Gastrocnemius medialis (tissue), 4 donors: ENCODE data around the gene SMARCA4.

Experiments used
- POLR2A ChIP-seq, 2 donors: fragments of 450-650 bp; IDR thresholded peaks; one replicate each; pipeline ENCODE4 v1.6.1; 2017; ENCODE audit warnings: antibody characterized with exemption in 2 of 2, mild to moderate bottlenecking in 2 of 2, moderate library complexity in 2 of 2
- TF ChIP-seq, protein P1 (sequence below), 5 experiments: fragments of 450-650 bp in 3 of 5; fragments of 200-600 bp in 2 of 5; sonication (generic) in 2 of 5; IDR thresholded peaks in 4 of 5; conservative IDR thresholded peaks in 1 of 5; 1 replicate in 4 of 5; 2 replicates in 1 of 5; pipeline ENCODE4 v1.5.1; 2016 to 2019; ENCODE audit warnings: antibody characterized with exemption in 5 of 5, mild to moderate bottlenecking in 3 of 5, moderate library complexity in 3 of 5

DNA sequence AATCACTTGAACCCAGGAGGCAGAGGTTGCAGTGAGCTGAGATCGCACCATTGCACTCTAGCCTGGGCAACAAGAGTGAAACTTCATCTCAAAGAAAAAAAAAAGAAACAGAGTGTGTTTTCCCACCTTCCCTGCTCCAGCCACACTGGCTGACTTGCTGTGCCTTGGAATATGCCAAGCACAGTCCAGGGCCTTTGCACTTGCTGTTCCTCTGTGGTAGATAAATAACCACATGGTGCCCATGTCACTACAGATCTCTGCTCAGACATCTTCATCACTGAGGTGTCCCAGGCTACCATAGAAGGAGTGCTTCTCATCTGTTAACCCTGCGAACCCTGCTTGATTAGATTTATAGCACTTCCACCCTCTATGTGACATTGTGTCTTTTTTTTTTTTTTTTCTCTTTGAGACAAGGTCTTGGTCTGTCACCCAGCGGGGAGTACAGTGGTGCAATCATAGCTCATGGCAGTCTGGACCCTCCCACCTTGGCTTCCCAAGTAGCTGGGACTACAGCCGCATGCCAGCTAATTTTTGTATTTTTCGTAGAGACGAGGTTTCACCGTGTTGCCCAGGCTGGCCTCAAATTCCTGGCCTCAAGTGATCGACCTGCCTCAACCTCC, 10.4 kb downstream of the SMARCA4 start:
- no peak for TF ChIP-seq POLR2A (IDR thresholded peaks at IDR 0.05)
- TF ChIP-seq, protein P1, sequence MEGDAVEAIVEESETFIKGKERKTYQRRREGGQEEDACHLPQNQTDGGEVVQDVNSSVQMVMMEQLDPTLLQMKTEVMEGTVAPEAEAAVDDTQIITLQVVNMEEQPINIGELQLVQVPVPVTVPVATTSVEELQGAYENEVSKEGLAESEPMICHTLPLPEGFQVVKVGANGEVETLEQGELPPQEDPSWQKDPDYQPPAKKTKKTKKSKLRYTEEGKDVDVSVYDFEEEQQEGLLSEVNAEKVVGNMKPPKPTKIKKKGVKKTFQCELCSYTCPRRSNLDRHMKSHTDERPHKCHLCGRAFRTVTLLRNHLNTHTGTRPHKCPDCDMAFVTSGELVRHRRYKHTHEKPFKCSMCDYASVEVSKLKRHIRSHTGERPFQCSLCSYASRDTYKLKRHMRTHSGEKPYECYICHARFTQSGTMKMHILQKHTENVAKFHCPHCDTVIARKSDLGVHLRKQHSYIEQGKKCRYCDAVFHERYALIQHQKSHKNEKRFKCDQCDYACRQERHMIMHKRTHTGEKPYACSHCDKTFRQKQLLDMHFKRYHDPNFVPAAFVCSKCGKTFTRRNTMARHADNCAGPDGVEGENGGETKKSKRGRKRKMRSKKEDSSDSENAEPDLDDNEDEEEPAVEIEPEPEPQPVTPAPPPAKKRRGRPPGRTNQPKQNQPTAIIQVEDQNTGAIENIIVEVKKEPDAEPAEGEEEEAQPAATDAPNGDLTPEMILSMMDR (IDR thresholded peaks at IDR 0.05 in 4 of 5, conservative IDR thresholded peaks at IDR 0.05 in 1 of 5), result no peak
